Mesendoderm (in vitro differentiated cells): ENCODE data around the gene ZKSCAN4. TPM values are rescaled to one million over a fixed set of nuclear protein-coding genes. Genes with fewer than 3 reads are reported as not detected.

ENCODE experiments used
- DNase-seq: peaks from one replicate; pipeline ENCODE4 v3.0.0; 2013
- H2AK5ac ChIP-seq: 2 replicates; pipeline ENCODE4 v1.6.1; 2013; ENCODE audit warnings: low read length, inconsistent platforms
- H2BK120ac ChIP-seq: 2 replicates; pipeline ENCODE4 v1.6.1; 2013; ENCODE audit warnings: low read depth, mild to moderate bottlenecking, low read length, moderate library complexity, mixed read lengths
- H2BK15ac ChIP-seq: replicated peaks from 2 replicates; pipeline ENCODE4 v1.6.1; 2013; ENCODE audit warnings: low read depth, mild to moderate bottlenecking, moderate library complexity
- H2BK5ac ChIP-seq: 2 replicates; pipeline ENCODE4 v1.6.1; 2013; ENCODE audit warnings: low read length, inconsistent platforms
- H3K18ac ChIP-seq: 2 replicates; pipeline ENCODE4 v1.6.1; 2013; ENCODE audit warnings: mild to moderate bottlenecking, low read length, mixed read lengths
- H3K23ac ChIP-seq: one replicate; pipeline ENCODE4 v1.6.1; 2013; ENCODE audit warnings: low read length
- H3K27ac ChIP-seq: 2 replicates; pipeline ENCODE4 v1.5.1; 2013; ENCODE audit warnings: low read depth, mild to moderate bottlenecking, inconsistent platforms, low read length, moderate library complexity
- H3K27me3 ChIP-seq: 2 replicates; pipeline ENCODE4 v1.6.1; 2013; ENCODE audit warnings: low read length, control low read depth, mild to moderate bottlenecking, inconsistent platforms; ENCODE audit not compliant: insufficient read depth, poor library complexity
- H3K36me3 ChIP-seq: 2 replicates; pipeline ENCODE4 v1.6.1; 2013; ENCODE audit warnings: low read length, inconsistent platforms; ENCODE audit not compliant: control insufficient read depth, insufficient read depth
- H3K4ac ChIP-seq: one replicate; pipeline ENCODE4 v1.6.1; 2013; ENCODE audit warnings: low read depth, mild to moderate bottlenecking, low read length, moderate library complexity
- H3K4me1 ChIP-seq: 2 replicates; pipeline ENCODE4 v1.6.1; 2013; ENCODE audit warnings: low read depth, low read length, inconsistent platforms; ENCODE audit not compliant: control insufficient read depth
- H3K4me2 ChIP-seq: 2 replicates; pipeline ENCODE4 v1.6.1; 2013; ENCODE audit warnings: low read length
- H3K4me3 ChIP-seq: 2 replicates; pipeline ENCODE4 v1.5.1; 2013; ENCODE audit warnings: mild to moderate bottlenecking, low read length
- H3K56ac ChIP-seq: one replicate; pipeline ENCODE4 v1.6.1; 2013; ENCODE audit warnings: low read length
- H3K79me1 ChIP-seq: 2 replicates; pipeline ENCODE4 v1.6.1; 2013; ENCODE audit warnings: low read length, inconsistent platforms
- H3K79me2 ChIP-seq: 2 replicates; pipeline ENCODE4 v1.6.1; 2013; ENCODE audit warnings: mild to moderate bottlenecking, low read length; ENCODE audit not compliant: control insufficient read depth, insufficient read depth
- H3K9ac ChIP-seq: 2 replicates; pipeline ENCODE4 v1.6.1; 2013; ENCODE audit warnings: low read length, inconsistent platforms
- H4K5ac ChIP-seq: one replicate; pipeline ENCODE4 v1.6.1; 2013; ENCODE audit warnings: low read length
- H4K8ac ChIP-seq: one replicate; pipeline ENCODE4 v1.6.1; 2013; ENCODE audit warnings: low read depth, mild to moderate bottlenecking, control low read depth, low read length, moderate library complexity
- WGBS: extraction: QIAGEN DNeasy Blood & Tissue Kit; methylation state at CpG from one replicate; pipeline ENCODE4 v1.1.7; 2013; ENCODE audit warnings: low lambda C conversion rate, missing lambda C conversion rate; ENCODE audit not compliant: insufficient coverage; ENCODE audit errors: extremely low coverage; 5-methylcytosine and 5-hydroxymethylcytosine counted together
- polyA plus RNA-seq, 2 experiments: library from polyadenylated mRNA; stranded (reverse); fragments of 200-250 nt; gene quantifications; one replicate each; pipeline ENCODE4 v1.2.3, GENCODE V29; 2013

ZKSCAN4 gene
- 3.1 TPM for polyA plus RNA-seq (2013, experiment 1 of 2)
- 3.3 TPM for polyA plus RNA-seq (2013, experiment 2 of 2)

DNA sequence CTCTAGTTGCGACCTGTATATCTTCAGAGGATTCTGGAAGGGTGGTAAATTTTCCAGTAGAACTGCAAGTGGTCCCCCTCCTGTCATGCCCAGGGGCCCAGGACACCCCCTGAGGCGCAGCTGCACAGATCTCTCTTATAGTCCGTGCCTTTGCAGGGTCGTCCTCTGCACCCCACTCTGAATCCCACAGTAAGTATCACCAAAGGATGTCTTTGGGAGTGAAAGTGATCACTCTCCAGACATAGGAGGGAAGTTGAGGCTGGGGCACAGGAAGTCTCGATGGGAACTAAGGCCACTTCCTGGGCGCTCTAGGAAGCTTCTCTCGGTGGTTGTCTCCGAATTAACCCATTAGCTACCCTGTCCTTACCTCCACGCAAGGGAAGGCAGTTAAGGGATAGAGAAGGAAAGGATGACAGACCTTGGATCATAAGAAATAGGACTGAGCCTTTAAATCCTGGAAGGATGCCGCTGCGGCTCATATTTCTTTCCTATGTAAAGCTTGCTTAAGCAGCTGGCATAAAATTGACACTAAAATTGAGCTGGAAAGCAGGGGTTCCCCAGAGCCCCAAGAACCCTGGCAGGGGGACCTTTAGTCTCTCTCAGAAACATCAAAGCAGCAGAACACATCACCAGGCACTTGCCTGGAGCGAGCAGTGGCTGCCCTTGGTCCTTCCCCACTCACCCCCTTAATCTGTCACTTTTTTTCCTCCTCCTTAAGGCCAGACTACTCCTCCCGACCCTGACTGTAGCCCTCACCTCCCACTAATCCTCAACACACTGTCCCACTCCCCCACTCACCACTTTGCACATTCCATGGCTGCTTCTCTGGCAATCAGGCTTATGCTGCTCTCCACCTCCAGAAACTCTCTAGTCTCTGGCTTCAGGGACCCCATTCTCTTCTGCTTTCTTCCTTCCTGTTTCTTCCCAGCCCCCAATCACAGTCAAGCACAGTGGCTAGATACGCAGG, at the start of gene ZKSCAN4:
Gene ZKSCAN4 (minus strand): TSS at position 261 of the 967 bp plus-strand sequence. CDS start 289 bp downstream, outside the sequence.
- H3K79me2 ChIP-seq = peaks cover 1% of the 10 kb centered on the region
- no peak within 1 kb of the TSS for H3K23ac ChIP-seq
- no peak within 1 kb of the TSS for H2AK5ac ChIP-seq
- peaks cover 2% of the 10 kb centered on the region for H3K4me1 ChIP-seq
- no peaks in the 10 kb centered on the region for H3K36me3 ChIP-seq
- H3K4me3 ChIP-seq = peak within 1 kb of the TSS; percentile 98
- H3K4ac ChIP-seq = peak within 1 kb of the TSS; percentile 2
- H4K5ac ChIP-seq = no peak within 1 kb of the TSS
- peak within 1 kb of the TSS; percentile 49 for H3K4me2 ChIP-seq
- H3K56ac ChIP-seq = peak within 1 kb of the TSS; percentile 85
- no CpG with 5 or more reads among the region's 14 CpGs for WGBS
- no peak within 1 kb of the TSS for H2BK5ac ChIP-seq
- no peak within 1 kb of the TSS for H3K27ac ChIP-seq
- H3K9ac ChIP-seq = peak within 1 kb of the TSS; percentile 95
- H3K18ac ChIP-seq = no peak within 1 kb of the TSS
- H3K79me1 ChIP-seq = peaks cover 4% of the 10 kb centered on the region
- no peak within 1 kb of the TSS for H2BK120ac ChIP-seq
- DNase-seq = peak; percentile 96
- H2BK15ac ChIP-seq = no peak within 1 kb of the TSS
- no peak within 1 kb of the TSS for H4K8ac ChIP-seq
- H3K27me3 ChIP-seq = no peaks in the 10 kb centered on the region

GRCh38 chr6:28296520-28297060, 44.5 kb upstream of the ZKSCAN4 start:
- Histone ChIP-seq H3K9ac (no peak overlapping the region), H4K5ac (no peak overlapping the region), H3K36me3 (no peaks in the 10 kb centered on the region), H3K4me1 (no peaks in the 10 kb centered on the region), H3K27me3 (no peaks in the 10 kb centered on the region), H3K18ac (no peak overlapping the region), H3K79me1 (no peaks in the 10 kb centered on the region), H3K27ac (no peak overlapping the region), H2BK5ac (no peak overlapping the region), H2BK120ac (no peak overlapping the region), H3K56ac (no peak overlapping the region), H3K4me2 (no peak overlapping the region), H3K4me3 (no peak overlapping the region), H2BK15ac (no peak overlapping the region), H3K23ac (no peak overlapping the region), H3K79me2 (no peaks in the 10 kb centered on the region), H3K4ac (no peak overlapping the region), H4K8ac (no peak overlapping the region), H2AK5ac (no peak overlapping the region)
- peak; percentile 11 for DNase-seq
- WGBS = no CpG with 5 or more reads among the region's 7 CpGs

GRCh38 chr6:28295326-28295725, 43.3 kb upstream of the ZKSCAN4 start:
- Histone ChIP-seq H3K18ac (no peak overlapping the region), H2BK120ac (no peak overlapping the region), H3K23ac (no peak overlapping the region), H3K4ac (no peak overlapping the region), H4K8ac (no peak overlapping the region), H4K5ac (no peak overlapping the region), H2AK5ac (no peak overlapping the region), H3K56ac (no peak overlapping the region), H3K4me3 (no peak overlapping the region), H3K27ac (no peak overlapping the region), H3K4me1 (no peaks in the 10 kb centered on the region), H3K79me2 (no peaks in the 10 kb centered on the region), H2BK5ac (no peak overlapping the region), H3K36me3 (no peaks in the 10 kb centered on the region), H3K79me1 (no peaks in the 10 kb centered on the region), H2BK15ac (no peak overlapping the region), H3K27me3 (no peaks in the 10 kb centered on the region), H3K9ac (no peak overlapping the region), H3K4me2 (no peak overlapping the region)
- DNase-seq = no peak
- no CpG with 5 or more reads among the region's 5 CpGs for WGBS

DNA sequence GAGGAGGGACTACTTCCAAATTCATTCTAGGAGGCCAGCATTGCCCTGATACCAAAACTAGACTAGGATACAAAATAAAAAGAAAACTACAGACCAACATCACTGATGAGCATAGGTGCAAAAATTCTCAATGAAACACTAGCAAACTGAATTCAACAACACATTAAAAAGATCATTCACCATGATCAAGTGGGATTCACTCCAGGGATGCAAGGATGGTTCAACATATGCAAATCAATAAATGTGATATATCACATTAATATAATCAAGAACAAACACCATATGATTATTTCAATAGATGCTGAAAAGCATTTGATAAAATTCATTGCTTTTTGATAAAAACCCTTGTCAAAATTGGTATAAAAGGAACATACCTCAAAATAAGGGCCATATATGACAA, 39.5 kb upstream of the ZKSCAN4 start:
- Histone ChIP-seq H2BK15ac (no peak overlapping the region), H4K8ac (no peak overlapping the region), H3K18ac (no peak overlapping the region), H2BK5ac (no peak overlapping the region), H3K56ac (no peak overlapping the region), H4K5ac (no peak overlapping the region), H3K27me3 (no peaks in the 10 kb centered on the region), H3K79me2 (no peaks in the 10 kb centered on the region), H3K4ac (no peak overlapping the region), H3K27ac (no peak overlapping the region), H3K79me1 (no peaks in the 10 kb centered on the region), H3K9ac (no peak overlapping the region), H3K36me3 (peaks cover 4% of the 10 kb centered on the region), H3K23ac (no peak overlapping the region), H3K4me3 (no peak overlapping the region), H2BK120ac (no peak overlapping the region), H3K4me2 (no peak overlapping the region), H2AK5ac (no peak overlapping the region), H3K4me1 (no peaks in the 10 kb centered on the region)
- DNase-seq = no peak

GRCh38 chr6:28282926-28283325, 30.9 kb upstream of the ZKSCAN4 start:
- no peak overlapping the region for H3K56ac ChIP-seq
- H3K27ac ChIP-seq = no peak overlapping the region
- H3K27me3 ChIP-seq = no peaks in the 10 kb centered on the region
- no peak overlapping the region for H2AK5ac ChIP-seq
- no peak overlapping the region for H3K4me3 ChIP-seq
- H3K4me1 ChIP-seq = peaks cover 2% of the 10 kb centered on the region
- DNase-seq = no peak
- no peak overlapping the region for H3K4me2 ChIP-seq
- H3K79me2 ChIP-seq = peaks cover 8% of the 10 kb centered on the region
- no peak overlapping the region for H2BK120ac ChIP-seq
- peaks cover 2% of the 10 kb centered on the region for H3K79me1 ChIP-seq
- H3K18ac ChIP-seq = no peak overlapping the region
- H4K8ac ChIP-seq = no peak overlapping the region
- no peak overlapping the region for H4K5ac ChIP-seq
- H3K4ac ChIP-seq = no peak overlapping the region
- H3K36me3 ChIP-seq = peaks cover 6% of the 10 kb centered on the region
- no peak overlapping the region for H3K9ac ChIP-seq
- H2BK15ac ChIP-seq = no peak overlapping the region
- H2BK5ac ChIP-seq = no peak overlapping the region
- H3K23ac ChIP-seq = no peak overlapping the region
- no CpG with 5 or more reads among the region's 2 CpGs for WGBS
